Endothelial cell (in vitro differentiated cells): ENCODE results near the gene PRMT1. TPM values are rescaled to one million over a fixed set of nuclear protein-coding genes. Genes with fewer than 3 reads are reported as not detected.

Experiments used
- DNase-seq: peaks from one replicate; pipeline ENCODE4 v3.0.0; 2021; ENCODE audit warnings: low spot score
- H3K27ac Mint-ChIP-seq: one replicate; pipeline ENCODE4 v1.8.0; 2021; ENCODE audit warnings: mixed read lengths, inconsistent platforms; ENCODE audit not compliant: unreplicated experiment
- H3K27me3 Mint-ChIP-seq: one replicate; pipeline ENCODE4 v1.8.0; 2021; ENCODE audit warnings: mild to moderate bottlenecking, moderate library complexity, mixed read lengths, inconsistent platforms; ENCODE audit not compliant: unreplicated experiment
- H3K36me3 Mint-ChIP-seq: one replicate; pipeline ENCODE4 v1.8.0; 2021; ENCODE audit warnings: mild to moderate bottlenecking, low read depth, mixed read lengths, inconsistent platforms; ENCODE audit not compliant: unreplicated experiment
- H3K4me1 Mint-ChIP-seq: one replicate; pipeline ENCODE4 v1.8.0; 2021; ENCODE audit warnings: mild to moderate bottlenecking, mixed read lengths, inconsistent platforms; ENCODE audit not compliant: unreplicated experiment
- H3K4me3 Mint-ChIP-seq: one replicate; pipeline ENCODE4 v1.8.0; 2021; ENCODE audit warnings: mild to moderate bottlenecking, mixed read lengths, inconsistent platforms; ENCODE audit not compliant: unreplicated experiment
- H3K9me3 Mint-ChIP-seq: one replicate; pipeline ENCODE4 v1.8.0; 2021; ENCODE audit warnings: mixed read lengths, inconsistent platforms; ENCODE audit not compliant: unreplicated experiment
- CTCF ChIP-seq: fragments of 200-600 bp; sonication (generic); IDR thresholded peaks from one replicate; pipeline ENCODE4 v1.5.0; 2021; ENCODE audit warnings: antibody characterized with exemption; ENCODE audit not compliant: unreplicated experiment
- total RNA-seq: library from RNA; stranded (reverse); fragmentation: NEBNext Ultra II Directional; extraction: Animal tissue kit (Norgen Biotek cat#: 25700); gene quantifications from one replicate; pipeline ENCODE4 v1.2.1, GENCODE V29; 2021; ENCODE audit not compliant: unreplicated experiment

The PRMT1 gene
- total RNA-seq, 1 donor from 2014 or later, result 175 TPM

- H3K4me1 Mint-ChIP-seq, result peaks cover 37% of the 10 kb centered on the region
- no peaks in the 10 kb centered on the region for H3K9me3 Mint-ChIP-seq
- H3K36me3 Mint-ChIP-seq, result peaks cover 21% of the 10 kb centered on the region
- TF ChIP-seq CTCF, result no peak
- peaks cover 26% of the 10 kb centered on the region for H3K27me3 Mint-ChIP-seq
- peak; percentile 65 for DNase-seq
- H3K4me3 Mint-ChIP-seq, result peak overlapping the region; percentile 96
- no peak overlapping the region for H3K27ac Mint-ChIP-seq
Measured at GRCh38 chr19:49691243-49692146, 14.4 kb downstream of the PRMT1 start.

GRCh38 chr19:49692147-49692506 lies 15.1 kb downstream of the PRMT1 start:
- no peak for TF ChIP-seq CTCF
- no peak for DNase-seq
- H3K36me3 Mint-ChIP-seq, result peaks cover 23% of the 10 kb centered on the region
- H3K4me3 Mint-ChIP-seq, result peak overlapping the region; percentile 96
- peaks cover 26% of the 10 kb centered on the region for H3K27me3 Mint-ChIP-seq
- peaks cover 33% of the 10 kb centered on the region for H3K4me1 Mint-ChIP-seq
- no peaks in the 10 kb centered on the region for H3K9me3 Mint-ChIP-seq
- H3K27ac Mint-ChIP-seq, result peak overlapping the region; percentile 8

- Mint-ChIP-seq H3K4me1 (peaks cover 4% of the 10 kb centered on the region), H3K27ac (no peak overlapping the region), H3K27me3 (no peaks in the 10 kb centered on the region), H3K4me3 (no peak overlapping the region), H3K36me3 (peaks cover 19% of the 10 kb centered on the region), H3K9me3 (no peaks in the 10 kb centered on the region)
- DNase-seq, result no peak
- TF ChIP-seq CTCF, result no peak
Measured at GRCh38 chr19:49696115-49696514, 19.0 kb downstream of the PRMT1 start.

GRCh38 chr19:49696865-49697264 lies 19.8 kb downstream of the PRMT1 start:
- TF ChIP-seq CTCF, result no peak
- Mint-ChIP-seq H3K27ac (no peak overlapping the region), H3K4me1 (no peaks in the 10 kb centered on the region), H3K9me3 (no peaks in the 10 kb centered on the region), H3K27me3 (no peaks in the 10 kb centered on the region), H3K4me3 (peak overlapping the region; percentile 14), H3K36me3 (peaks cover 19% of the 10 kb centered on the region)
- DNase-seq, result no peak

- H3K27me3 Mint-ChIP-seq, result no peaks in the 10 kb centered on the region
- no peak overlapping the region for H3K4me3 Mint-ChIP-seq
- TF ChIP-seq CTCF, result no peak
- H3K4me1 Mint-ChIP-seq, result peaks cover 6% of the 10 kb centered on the region
- H3K36me3 Mint-ChIP-seq, result peaks cover 15% of the 10 kb centered on the region
- H3K27ac Mint-ChIP-seq, result no peak overlapping the region
- DNase-seq, result no peak
- no peaks in the 10 kb centered on the region for H3K9me3 Mint-ChIP-seq
Measured at GRCh38 chr19:49699364-49699763, 22.3 kb downstream of the PRMT1 start.
